ENCODE data around the gene CNTN4.

Gene CNTN4

GRCh38 chr3:3097958-3098357 lies 999.3 kb downstream of the CNTN4 start:
- ChIA-PET CTCF (no interaction called here), POLR2A (no interaction called here)
- TF ChIP-seq TARDBP (IDR thresholded peaks at IDR 0.05) (no peak), FOXA1 (IDR thresholded peaks at IDR 0.05) (no peak), FOXM1 (IDR thresholded peaks at IDR 0.05; ENCODE audit: borderline replicate concordance) (no peak), ELF4 (IDR thresholded peaks at IDR 0.05) (no peak)
- no peak for DNase-seq (ENCODE audit: extremely low spot score)

GRCh38 chr3:3101660-3102458 lies 1003.2 kb downstream of the CNTN4 start:
- TF ChIP-seq SUZ12 (IDR thresholded peaks at IDR 0.05) (no peak), PKNOX1 (IDR thresholded peaks at IDR 0.05) (no peak), ELF4 (IDR thresholded peaks at IDR 0.05) (no peak), TARDBP (IDR thresholded peaks at IDR 0.05) (no peak), SP1 (IDR thresholded peaks at IDR 0.05) (no peak), ZNF384 (IDR thresholded peaks at IDR 0.05) (no peak), FOXA1 (IDR thresholded peaks at IDR 0.05) (no peak)
- ChIA-PET CTCF (no interaction called here), POLR2A (no interaction called here)
- no peak for DNase-seq (ENCODE audit: extremely low spot score)

- no peak for TF ChIP-seq SP1 (IDR thresholded peaks at IDR 0.05)
- TF ChIP-seq HDGF (IDR thresholded peaks at IDR 0.05; ENCODE audit: borderline replicate concordance): no peak
- no peak for TF ChIP-seq ELF4 (IDR thresholded peaks at IDR 0.05)
- TF ChIP-seq NFRKB (IDR thresholded peaks at IDR 0.05): no peak
- TF ChIP-seq ARNT (IDR thresholded peaks at IDR 0.05): no peak
- TF ChIP-seq BHLHE40 (IDR thresholded peaks at IDR 0.05; ENCODE audit: borderline replicate concordance): no peak
- DNase-seq (ENCODE audit: extremely low spot score): no peak
- ChIA-PET POLR2A (no interaction called here), CTCF (no interaction called here)
Observed at GRCh38 chr3:3102751-3103150, 1004.1 kb downstream of the CNTN4 start.

- CTCF ChIA-PET: no interaction called here
Observed at GRCh38 chr3:3105246-3105645, 1006.6 kb downstream of the CNTN4 start.

GRCh38 chr3:3105815-3106214 lies 1007.1 kb downstream of the CNTN4 start:
- CTCF ChIA-PET: no interaction called here
- TF ChIP-seq SUZ12 (IDR thresholded peaks at IDR 0.05) (no peak), SP1 (IDR thresholded peaks at IDR 0.05) (no peak), FOXK2 (IDR thresholded peaks at IDR 0.05) (no peak), PKNOX1 (IDR thresholded peaks at IDR 0.05) (no peak), ELF4 (IDR thresholded peaks at IDR 0.05) (no peak), HDGF (IDR thresholded peaks at IDR 0.05; ENCODE audit: borderline replicate concordance) (no peak), NFRKB (IDR thresholded peaks at IDR 0.05) (no peak), ZNF384 (IDR thresholded peaks at IDR 0.05) (no peak), TARDBP (IDR thresholded peaks at IDR 0.05) (no peak), CTBP1 (IDR thresholded peaks at IDR 0.05; ENCODE audit: borderline replicate concordance) (no peak), ARNT (IDR thresholded peaks at IDR 0.05) (no peak), FOXM1 (IDR thresholded peaks at IDR 0.05; ENCODE audit: borderline replicate concordance) (no peak), FOXA1 (IDR thresholded peaks at IDR 0.05) (no peak), LEF1 (IDR thresholded peaks at IDR 0.05; ENCODE audit: borderline replicate concordance) (no peak)
- POLR2A ChIA-PET: no interaction called here
- DNase-seq (ENCODE audit: extremely low spot score): no peak

More at GRCh38 chr3:3105246-3105645, 1006.6 kb downstream of the CNTN4 start:
- no peak for TF ChIP-seq ELF4 (IDR thresholded peaks at IDR 0.05)
- no peak for TF ChIP-seq BHLHE40 (IDR thresholded peaks at IDR 0.05; ENCODE audit: borderline replicate concordance)
- no peak for TF ChIP-seq L3MBTL2 (conservative IDR thresholded peaks at IDR 0.05)
- DNase-seq (ENCODE audit: extremely low spot score): no peak
- POLR2A ChIA-PET: no interaction called here

GRCh38 chr3:3107181-3107580 lies 1008.5 kb downstream of the CNTN4 start:
- TF ChIP-seq ARNT (IDR thresholded peaks at IDR 0.05) (no peak), L3MBTL2 (conservative IDR thresholded peaks at IDR 0.05) (no peak), NFRKB (IDR thresholded peaks at IDR 0.05) (no peak), CTBP1 (IDR thresholded peaks at IDR 0.05; ENCODE audit: borderline replicate concordance) (no peak), LEF1 (IDR thresholded peaks at IDR 0.05; ENCODE audit: borderline replicate concordance) (no peak), FOXM1 (IDR thresholded peaks at IDR 0.05; ENCODE audit: borderline replicate concordance) (no peak)
- no peak for DNase-seq (ENCODE audit: extremely low spot score)
- ChIA-PET CTCF (no interaction called here), POLR2A (no interaction called here)

Measured in HEK293T (cell line).